Keratinocyte (primary cell): ENCODE data around the gene MIS18A.

Experiments used
- EZH2 ChIP-seq: IDR thresholded peaks from one replicate; pipeline ENCODE4 v1.6.1; 2012; ENCODE audit warnings: inconsistent platforms, mild to moderate bottlenecking, low read length, moderate library complexity
- TF ChIP-seq, protein P1 (sequence below), 3 experiments: IDR thresholded peaks in 1 of 3; conservative IDR thresholded peaks in 1 of 3; optimal IDR thresholded peaks in 1 of 3; 2 replicates in 2 of 3; 3 replicates in 1 of 3; pipeline versions ENCODE3 to v1.5.1; 2011; ENCODE audit warnings: low read length in 3 of 3, mild to moderate bottlenecking in 3 of 3, moderate library complexity in 2 of 3, control low read depth in 1 of 3, inconsistent platforms in 1 of 3; ENCODE audit not compliant: insufficient read depth in 2 of 3; ENCODE audit errors: extremely low read depth in 1 of 3

DNA sequence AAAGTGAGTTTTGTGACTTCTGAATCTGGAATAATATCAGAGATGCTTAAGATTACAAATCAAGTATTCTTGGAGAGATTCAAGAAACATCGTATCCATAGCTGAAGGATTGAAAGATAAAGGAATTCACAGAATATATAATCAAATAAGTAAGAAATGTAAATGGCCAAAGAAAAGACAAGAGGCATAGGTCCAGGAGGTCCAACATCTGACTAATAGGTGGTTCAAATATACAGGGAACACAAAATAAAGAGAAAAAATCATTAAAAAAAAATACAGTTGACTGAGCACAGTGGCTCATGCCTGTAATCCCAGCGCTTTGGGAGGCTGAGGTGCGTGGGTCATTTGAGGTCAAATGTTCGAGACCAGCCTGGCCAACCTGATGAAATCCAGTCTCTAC lies 6.6 kb upstream of the MIS18A start:
- TF ChIP-seq, protein P1, sequence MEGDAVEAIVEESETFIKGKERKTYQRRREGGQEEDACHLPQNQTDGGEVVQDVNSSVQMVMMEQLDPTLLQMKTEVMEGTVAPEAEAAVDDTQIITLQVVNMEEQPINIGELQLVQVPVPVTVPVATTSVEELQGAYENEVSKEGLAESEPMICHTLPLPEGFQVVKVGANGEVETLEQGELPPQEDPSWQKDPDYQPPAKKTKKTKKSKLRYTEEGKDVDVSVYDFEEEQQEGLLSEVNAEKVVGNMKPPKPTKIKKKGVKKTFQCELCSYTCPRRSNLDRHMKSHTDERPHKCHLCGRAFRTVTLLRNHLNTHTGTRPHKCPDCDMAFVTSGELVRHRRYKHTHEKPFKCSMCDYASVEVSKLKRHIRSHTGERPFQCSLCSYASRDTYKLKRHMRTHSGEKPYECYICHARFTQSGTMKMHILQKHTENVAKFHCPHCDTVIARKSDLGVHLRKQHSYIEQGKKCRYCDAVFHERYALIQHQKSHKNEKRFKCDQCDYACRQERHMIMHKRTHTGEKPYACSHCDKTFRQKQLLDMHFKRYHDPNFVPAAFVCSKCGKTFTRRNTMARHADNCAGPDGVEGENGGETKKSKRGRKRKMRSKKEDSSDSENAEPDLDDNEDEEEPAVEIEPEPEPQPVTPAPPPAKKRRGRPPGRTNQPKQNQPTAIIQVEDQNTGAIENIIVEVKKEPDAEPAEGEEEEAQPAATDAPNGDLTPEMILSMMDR (optimal IDR thresholded peaks at IDR 0.05 in 1 of 3, IDR thresholded peaks at IDR 0.05 in 1 of 3, conservative IDR thresholded peaks at IDR 0.05 in 1 of 3; ENCODE audit: extremely low read depth in 1 of 3, insufficient read depth in 2 of 3, low read length in 3 of 3): no peak
- no peak for TF ChIP-seq EZH2
